ENCODE data around the gene S100PBP. TPM values are rescaled to one million over a fixed set of nuclear protein-coding genes. Genes with fewer than 3 reads are reported as not detected.
A peak's percentile ranks its signal among the peaks of the same experiment; 100 is the strongest.

S100PBP gene
- total RNA-seq, 1 donor from 2014 or later: 26.6 TPM

GRCh38 chr1:32813941-32814739 lies 3.3 kb upstream of the S100PBP start:
- TF ChIP-seq CTCF (conservative IDR thresholded peaks at IDR 0.05; ENCODE audit: low read depth, low read length): no peak
- no peak overlapping the region for H3K4me3 ChIP-seq (ENCODE audit: low read depth, low read length)
- no peak for DNase-seq (ENCODE audit: low read depth)

- no peak for TF ChIP-seq CTCF (conservative IDR thresholded peaks at IDR 0.05; ENCODE audit: low read depth, low read length)
- H3K4me3 ChIP-seq (ENCODE audit: low read depth, low read length): peak overlapping the region; percentile 99
- no peak for DNase-seq (ENCODE audit: low read depth)
Observed at GRCh38 chr1:32816676-32817158, 736 bp upstream of the S100PBP start.

GRCh38 chr1:32817815-32818786 lies 648 bp downstream of the S100PBP start:
- no peak for TF ChIP-seq CTCF (conservative IDR thresholded peaks at IDR 0.05; ENCODE audit: low read depth, low read length)
- H3K4me3 ChIP-seq (ENCODE audit: low read depth, low read length): peak overlapping the region; percentile 99

GRCh38 chr1:32818804-32819541 lies 1.5 kb downstream of the S100PBP start:
- no peak for TF ChIP-seq CTCF (conservative IDR thresholded peaks at IDR 0.05; ENCODE audit: low read depth, low read length)
- H3K4me3 ChIP-seq (ENCODE audit: low read depth, low read length): peak overlapping the region; percentile 99
- DNase-seq (ENCODE audit: low read depth): no peak

More at GRCh38 chr1:32817815-32818786, 648 bp downstream of the S100PBP start:
- DNase-seq (ENCODE audit: low read depth): no peak

- DNase-seq (ENCODE audit: low read depth): no peak
- no peak overlapping the region for H3K4me3 ChIP-seq (ENCODE audit: low read depth, low read length)
- no peak for TF ChIP-seq CTCF (conservative IDR thresholded peaks at IDR 0.05; ENCODE audit: low read depth, low read length)
Observed at GRCh38 chr1:32825181-32825580, 7.7 kb downstream of the S100PBP start.

- no peak overlapping the region for H3K4me3 ChIP-seq (ENCODE audit: low read depth, low read length)
- TF ChIP-seq CTCF (conservative IDR thresholded peaks at IDR 0.05; ENCODE audit: low read depth, low read length): no peak
- no peak for DNase-seq (ENCODE audit: low read depth)
Observed at GRCh38 chr1:32828341-32828740, 10.9 kb downstream of the S100PBP start.

All from epithelial cell of proximal tubule (primary cell).